GM12873 (cell line): ENCODE data around the gene APLF.

Experiments
- CTCF ChIP-seq: IDR thresholded peaks from 2 replicates; pipeline ENCODE4 v1.5.1; 2012; ENCODE audit warnings: low read depth, mild to moderate bottlenecking, moderate library complexity, low read length, control low read depth; ENCODE audit not compliant: insufficient read depth; ENCODE audit errors: missing control alignments

Gene APLF

GRCh38 chr2:68623820-68624219 is 156.4 kb downstream of the APLF start:
- no peak for TF ChIP-seq CTCF

- no peak for TF ChIP-seq CTCF
Measured at GRCh38 chr2:68627615-68628014, 160.2 kb downstream of the APLF start.
